Testis (tissue), 3 donors: Measurements from ENCODE around the gene RAB1A. TPM values are rescaled to one million over a fixed set of nuclear protein-coding genes. Genes with fewer than 3 reads are reported as not detected.
"Not testable (repeated sequence)": the region's sequence is repeated elsewhere in the genome, so short reads cannot be mapped to it uniquely, and the experiment has no call there.

Source experiments
- DNase-seq: peaks from one replicate; pipeline ENCODE4 v3.0.0-alpha.2; 2019
- H3K27ac ChIP-seq, 2 donors: fragments of 200-600 bp; sonication (generic); one replicate each; pipeline ENCODE4 v1.5.1; 2019
- H3K27me3 ChIP-seq: fragments of 200-600 bp; sonication (generic); one replicate; pipeline ENCODE4 v1.5.1; 2019
- H3K36me3 ChIP-seq: fragments of 200-600 bp; sonication (generic); one replicate; pipeline ENCODE4 v1.5.1; 2017; ENCODE audit warnings: low read depth; ENCODE audit errors: missing control alignments
- H3K4me1 ChIP-seq: fragments of 200-600 bp; sonication (generic); one replicate; pipeline ENCODE4 v1.5.1; 2019
- H3K4me3 ChIP-seq, 2 donors: fragments of 200-600 bp; sonication (generic); one replicate each; pipeline ENCODE4 v1.5.1; 2017 to 2019
- H3K9me3 ChIP-seq: fragments of 200-600 bp; sonication (generic); one replicate; pipeline ENCODE4 v1.5.1; 2017
- CTCF ChIP-seq, 3 experiments: fragments of 450-650 bp in 2 of 3; fragments of 200-600 bp in 1 of 3; sonication (generic) in 1 of 3; IDR thresholded peaks; one replicate each; pipeline ENCODE4 v1.5.1; 2016 to 2019; ENCODE audit warnings: antibody characterized with exemption in 3 of 3, mild to moderate bottlenecking in 2 of 3, moderate library complexity in 1 of 3
- POLR2A ChIP-seq: fragments of 450-650 bp; IDR thresholded peaks from one replicate; pipeline ENCODE4 v1.6.1; 2017; ENCODE audit warnings: antibody characterized with exemption, mild to moderate bottlenecking, moderate library complexity
- WGBS, 2 donors: methylation state at CpG; one replicate each; pipeline ENCODE4 v1.1.5; 2018; 5-methylcytosine and 5-hydroxymethylcytosine counted together
- intact Hi-C: fragments of 100-400 bp; cut with DNase I; formaldehyde crosslinking; loops from one replicate; pipeline ENCODE4 v1.15.1; 2023; ENCODE audit warnings: low total_unique reads
- polyA plus RNA-seq: library from polyadenylated mRNA; stranded (reverse); fragments of 350-450 nt; fragmentation: Illumina TruSeq; extraction: RNeasy Lipid Tissue Mini Kit (QIAGEN cat#74804); gene quantifications from one replicate; pipeline ENCODE4 v1.2.3, GENCODE V29; 2014; ENCODE audit warnings: low read depth, low replicate concordance; ENCODE audit not compliant: insufficient read depth
- total RNA-seq, 2 donors: library from RNA; depleted of rRNA; stranded (reverse); fragments of >200 nt; gene quantifications; one replicate each; pipeline ENCODE4 v1.2.3, GENCODE V29; 2016

Gene RAB1A
- total and polyA plus RNA-seq, 3 donors from 2014 or later, result 82.0 to 154 (median 113) TPM

- 13% methylated on average over 18 to 19 of the region's 19 CpGs for WGBS, 2 donors
- Histone ChIP-seq H3K9me3 (no peaks in the 10 kb centered on the region), H3K4me1 (peaks cover 35% of the 10 kb centered on the region), H3K27me3 (no peaks in the 10 kb centered on the region), H3K36me3 (no peaks in the 10 kb centered on the region), H3K4me3 (peak overlapping the region; percentile 85 to 97), H3K27ac (peak overlapping the region; percentile 95 to 99)
- TF ChIP-seq POLR2A (no peak), CTCF (IDR thresholded peaks at IDR 0.05) (no peak)
- intact Hi-C loops, result no loop called here
- DNase-seq, result no peak
Observed at GRCh38 chr2:65130664-65131175, 814 bp upstream of the RAB1A start.

GRCh38 chr2:65129286-65129825 lies 550 bp downstream of the RAB1A start:
- TF ChIP-seq CTCF (IDR thresholded peaks at IDR 0.05), result no peak
- no peak for TF ChIP-seq POLR2A
- H3K9me3 ChIP-seq, result no peaks in the 10 kb centered on the region
- intact Hi-C loops, result no loop called here
- H3K4me3 ChIP-seq, result peak overlapping the region; percentile 85 to 97
- WGBS, 2 donors, result 0 to 1% methylated on average over 18 to 27 of the region's 29 CpGs
- peaks cover 45% of the 10 kb centered on the region for H3K4me1 ChIP-seq
- DNase-seq, result peak; percentile 70
- H3K27me3 ChIP-seq, result no peaks in the 10 kb centered on the region
- H3K27ac ChIP-seq, result peak overlapping the region; percentile 95 to 99
- H3K36me3 ChIP-seq, result no peaks in the 10 kb centered on the region

- Histone ChIP-seq H3K4me3 (peak overlapping the region; percentile 85 to 97), H3K9me3 (no peaks in the 10 kb centered on the region), H3K36me3 (no peaks in the 10 kb centered on the region), H3K27ac (peak overlapping the region; percentile 95 to 99), H3K4me1 (peaks cover 49% of the 10 kb centered on the region), H3K27me3 (no peaks in the 10 kb centered on the region)
- intact Hi-C loops, result no loop called here
- WGBS, 2 donors, result 4 to 6% methylated on average over 8 of the region's 8 CpGs
- DNase-seq, result peak; percentile 38
- TF ChIP-seq POLR2A (no peak), CTCF (IDR thresholded peaks at IDR 0.05) (no peak)
Observed at GRCh38 chr2:65128297-65129190, 1.4 kb downstream of the RAB1A start.

- H3K9me3 ChIP-seq, H3K36me3 ChIP-seq, H3K4me3 ChIP-seq, H3K27me3 ChIP-seq: not testable (repeated sequence)
- intact Hi-C loops, result loop anchor here (2.0 kb wide), 1 partner anchor 53 kb away; no protein-coding TSS in a partner anchor
- DNase-seq, result peak; percentile 37
- WGBS, 2 donors, result 38 to 67% methylated on average over 7 of the region's 7 CpGs
- Histone ChIP-seq H3K4me1 (peaks cover 43% of the 10 kb centered on the region), H3K27ac (peak overlapping the region in 1 of 2 donors; percentile 10)
Observed at GRCh38 chr2:65125457-65125856, 4.4 kb downstream of the RAB1A start.

GRCh38 chr2:65122313-65122712 lies 7.6 kb downstream of the RAB1A start:
- Histone ChIP-seq H3K36me3 (no peaks in the 10 kb centered on the region), H3K4me1 (peaks cover 41% of the 10 kb centered on the region), H3K4me3 (no peak overlapping the region), H3K27me3 (no peaks in the 10 kb centered on the region), H3K9me3 (no peaks in the 10 kb centered on the region), H3K27ac (no peak overlapping the region)
- intact Hi-C loops, result no loop called here
- no peak for DNase-seq
- no peak for TF ChIP-seq CTCF (IDR thresholded peaks at IDR 0.05)
- WGBS, 2 donors, result 80 to 84% methylated on average over 7 of the region's 7 CpGs
